GM12874 (cell line): Measurements from ENCODE around the gene MAP2.

ENCODE experiments used
- TF ChIP-seq, protein P1 (sequence below): IDR thresholded peaks from 2 replicates; pipeline ENCODE4 v1.5.1; 2011; ENCODE audit warnings: low read depth, mild to moderate bottlenecking, control low read depth, low read length, moderate library complexity; ENCODE audit not compliant: insufficient read depth

MAP2 gene

DNA sequence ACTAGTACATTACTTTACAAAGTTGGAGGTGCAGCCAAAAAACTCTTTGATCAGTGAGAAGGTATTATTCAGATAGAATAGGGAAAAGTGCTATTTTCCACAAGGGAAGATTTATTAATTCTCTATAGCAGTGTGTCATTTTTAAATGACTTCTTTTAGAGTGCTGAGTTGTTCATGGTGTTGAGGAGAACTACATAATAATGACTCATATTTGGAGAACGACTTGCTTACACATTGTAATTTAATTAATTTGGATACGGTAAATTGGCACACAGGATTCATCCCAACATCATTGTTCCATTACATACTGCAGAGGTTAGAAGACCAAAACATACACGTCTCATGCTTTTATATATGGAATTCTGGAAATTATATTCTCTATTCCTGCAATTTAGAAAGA lies 22.1 kb upstream of the MAP2 start:
- TF ChIP-seq, protein P1, sequence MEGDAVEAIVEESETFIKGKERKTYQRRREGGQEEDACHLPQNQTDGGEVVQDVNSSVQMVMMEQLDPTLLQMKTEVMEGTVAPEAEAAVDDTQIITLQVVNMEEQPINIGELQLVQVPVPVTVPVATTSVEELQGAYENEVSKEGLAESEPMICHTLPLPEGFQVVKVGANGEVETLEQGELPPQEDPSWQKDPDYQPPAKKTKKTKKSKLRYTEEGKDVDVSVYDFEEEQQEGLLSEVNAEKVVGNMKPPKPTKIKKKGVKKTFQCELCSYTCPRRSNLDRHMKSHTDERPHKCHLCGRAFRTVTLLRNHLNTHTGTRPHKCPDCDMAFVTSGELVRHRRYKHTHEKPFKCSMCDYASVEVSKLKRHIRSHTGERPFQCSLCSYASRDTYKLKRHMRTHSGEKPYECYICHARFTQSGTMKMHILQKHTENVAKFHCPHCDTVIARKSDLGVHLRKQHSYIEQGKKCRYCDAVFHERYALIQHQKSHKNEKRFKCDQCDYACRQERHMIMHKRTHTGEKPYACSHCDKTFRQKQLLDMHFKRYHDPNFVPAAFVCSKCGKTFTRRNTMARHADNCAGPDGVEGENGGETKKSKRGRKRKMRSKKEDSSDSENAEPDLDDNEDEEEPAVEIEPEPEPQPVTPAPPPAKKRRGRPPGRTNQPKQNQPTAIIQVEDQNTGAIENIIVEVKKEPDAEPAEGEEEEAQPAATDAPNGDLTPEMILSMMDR: no peak

GRCh38 chr2:209411296-209411695 lies 12.6 kb upstream of the MAP2 start:
- TF ChIP-seq, protein P1: no peak

- TF ChIP-seq, protein P1: no peak
These were observed 12.1 kb upstream of the MAP2 start for GRCh38 chr2:209411718-209412117.

GRCh38 chr2:209413311-209414014 lies 10.4 kb upstream of the MAP2 start:
- TF ChIP-seq, protein P1: no peak

GRCh38 chr2:209416913-209417312 lies 6.9 kb upstream of the MAP2 start:
- TF ChIP-seq, protein P1: no peak

DNA sequence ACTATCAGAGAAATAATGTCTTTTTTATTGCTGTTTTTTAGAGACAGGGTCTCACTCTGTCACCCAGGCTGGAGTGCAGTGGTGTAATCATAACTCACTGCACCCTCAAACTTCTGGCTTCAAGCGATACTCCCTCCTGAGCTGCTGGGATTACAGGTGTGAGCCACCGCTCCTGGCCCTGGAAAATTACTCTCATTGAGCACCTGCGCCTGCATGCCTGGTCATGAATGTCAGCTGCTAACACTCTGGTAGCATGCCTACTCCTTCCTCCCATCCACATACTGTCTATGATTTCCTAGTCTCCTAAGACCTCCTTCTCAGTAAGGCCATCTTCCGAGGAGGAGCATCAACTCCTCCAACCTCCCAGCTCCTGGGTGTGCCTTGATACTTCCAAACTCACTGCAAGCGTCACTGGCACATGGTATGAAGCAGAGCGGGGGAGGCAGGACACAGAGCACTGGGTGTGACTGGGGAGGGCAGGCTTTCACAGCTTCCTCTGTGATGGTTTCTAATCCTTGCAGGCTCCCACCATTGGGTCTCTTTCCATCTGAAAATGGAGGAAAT lies 1.6 kb upstream of the MAP2 start:
- TF ChIP-seq, protein P1: no peak

DNA sequence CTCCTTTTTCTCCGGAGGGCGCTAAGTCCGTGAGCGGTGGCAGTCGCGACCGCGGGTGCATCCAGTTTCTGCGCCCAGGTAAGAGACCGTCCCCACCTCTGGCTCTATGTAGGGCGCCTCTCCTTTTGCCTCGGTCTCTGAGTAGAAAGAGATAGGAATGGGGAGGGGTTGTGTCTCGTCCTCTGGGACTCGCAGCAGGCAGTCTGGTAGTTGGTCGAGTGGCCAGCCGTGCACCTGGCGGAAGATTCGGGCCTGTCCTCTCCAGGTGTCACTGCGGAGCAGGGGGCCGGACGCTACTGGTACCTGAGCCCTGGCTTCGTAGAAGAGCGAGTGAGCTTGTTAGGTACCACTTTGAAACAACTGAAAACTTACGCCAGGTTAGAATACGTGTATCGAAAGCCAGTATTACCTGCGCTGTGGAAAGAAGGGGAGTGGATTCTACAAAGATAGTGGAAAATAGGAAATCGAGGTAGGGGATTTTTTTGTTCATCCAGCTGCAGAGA lies 403 bp downstream of the MAP2 start:
- TF ChIP-seq, protein P1: no peak
